Epithelial cell of proximal tubule (primary cell): ENCODE measurements around the gene TMEM144. TPM values are rescaled to one million over a fixed set of nuclear protein-coding genes. Genes with fewer than 3 reads are reported as not detected.

Experiments
- DNase-seq: peaks from one replicate; pipeline ENCODE4 v3.0.0-alpha.2; 2011; ENCODE audit warnings: low read depth
- H3K4me3 ChIP-seq: 2 replicates; pipeline ENCODE4 v1.5.1; 2011; ENCODE audit warnings: low read depth, mild to moderate bottlenecking, low read length
- total RNA-seq: library from RNA; depleted of rRNA; stranded (reverse); fragments of >200 nt; gene quantifications from 2 replicates; pipeline ENCODE4 v1.2.3, GENCODE V29; 2015
- TF ChIP-seq, protein P1 (sequence below): conservative IDR thresholded peaks from 2 replicates; pipeline ENCODE4 v1.5.1; 2012; ENCODE audit warnings: low read depth, mild to moderate bottlenecking, low read length

The TMEM144 gene
- 2.9 and 3.5 TPM in 2 replicates for total RNA-seq

DNA sequence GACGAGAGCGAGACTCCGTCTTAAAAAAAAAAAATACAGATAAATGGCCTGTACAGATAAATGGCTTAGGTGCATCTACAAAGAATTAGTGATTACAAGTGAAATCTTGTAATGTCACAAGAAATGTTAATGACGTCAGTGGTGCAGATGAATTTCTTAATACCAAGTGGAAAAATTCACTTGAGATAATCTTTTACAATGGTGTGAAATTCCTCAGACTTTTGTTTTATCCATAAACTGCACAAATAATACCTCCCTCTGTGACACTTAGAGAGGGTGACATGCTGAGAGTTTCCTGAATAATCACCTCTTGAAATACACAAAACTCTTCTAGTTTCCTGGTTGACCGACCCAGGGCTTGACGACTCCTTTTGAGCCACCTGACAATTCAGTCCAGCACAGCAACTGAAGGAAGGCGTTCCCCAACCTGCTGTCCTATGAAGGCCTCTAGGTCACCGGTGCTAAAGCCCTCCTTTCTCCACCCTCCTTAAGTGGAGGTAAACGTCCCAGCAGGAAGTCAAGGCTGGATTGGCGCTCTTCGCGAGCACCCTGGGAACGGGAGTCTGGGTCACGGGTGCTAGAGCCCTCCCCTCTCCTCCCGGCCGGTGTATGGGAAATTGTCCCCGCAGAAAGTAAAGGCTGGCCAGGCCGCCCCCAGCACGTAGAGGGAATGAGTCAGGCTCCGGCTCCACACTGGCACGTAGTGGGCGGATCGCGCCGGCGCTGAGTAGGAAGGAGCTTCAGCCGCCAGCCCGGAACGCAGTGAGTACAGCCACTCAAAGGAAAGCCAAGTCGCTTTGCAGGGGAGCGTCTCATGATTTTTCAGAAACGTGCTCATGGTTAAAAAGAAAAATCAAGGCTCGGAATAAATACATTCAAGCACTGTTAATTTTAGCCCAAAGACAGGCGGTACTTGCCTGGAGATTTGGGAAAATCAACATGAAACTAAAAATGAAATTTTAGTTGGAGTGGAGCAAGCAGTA, at the start of gene TMEM144:
Gene TMEM144 (plus strand): TSS at position 662 of the 983 bp plus-strand sequence. CDS start 2,182 bp downstream, outside the sequence.
- DNase-seq: peak; percentile 72
- H3K4me3 ChIP-seq: peak within 1 kb of the TSS; percentile 64
- TF ChIP-seq, protein P1, sequence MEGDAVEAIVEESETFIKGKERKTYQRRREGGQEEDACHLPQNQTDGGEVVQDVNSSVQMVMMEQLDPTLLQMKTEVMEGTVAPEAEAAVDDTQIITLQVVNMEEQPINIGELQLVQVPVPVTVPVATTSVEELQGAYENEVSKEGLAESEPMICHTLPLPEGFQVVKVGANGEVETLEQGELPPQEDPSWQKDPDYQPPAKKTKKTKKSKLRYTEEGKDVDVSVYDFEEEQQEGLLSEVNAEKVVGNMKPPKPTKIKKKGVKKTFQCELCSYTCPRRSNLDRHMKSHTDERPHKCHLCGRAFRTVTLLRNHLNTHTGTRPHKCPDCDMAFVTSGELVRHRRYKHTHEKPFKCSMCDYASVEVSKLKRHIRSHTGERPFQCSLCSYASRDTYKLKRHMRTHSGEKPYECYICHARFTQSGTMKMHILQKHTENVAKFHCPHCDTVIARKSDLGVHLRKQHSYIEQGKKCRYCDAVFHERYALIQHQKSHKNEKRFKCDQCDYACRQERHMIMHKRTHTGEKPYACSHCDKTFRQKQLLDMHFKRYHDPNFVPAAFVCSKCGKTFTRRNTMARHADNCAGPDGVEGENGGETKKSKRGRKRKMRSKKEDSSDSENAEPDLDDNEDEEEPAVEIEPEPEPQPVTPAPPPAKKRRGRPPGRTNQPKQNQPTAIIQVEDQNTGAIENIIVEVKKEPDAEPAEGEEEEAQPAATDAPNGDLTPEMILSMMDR: no peak

DNA sequence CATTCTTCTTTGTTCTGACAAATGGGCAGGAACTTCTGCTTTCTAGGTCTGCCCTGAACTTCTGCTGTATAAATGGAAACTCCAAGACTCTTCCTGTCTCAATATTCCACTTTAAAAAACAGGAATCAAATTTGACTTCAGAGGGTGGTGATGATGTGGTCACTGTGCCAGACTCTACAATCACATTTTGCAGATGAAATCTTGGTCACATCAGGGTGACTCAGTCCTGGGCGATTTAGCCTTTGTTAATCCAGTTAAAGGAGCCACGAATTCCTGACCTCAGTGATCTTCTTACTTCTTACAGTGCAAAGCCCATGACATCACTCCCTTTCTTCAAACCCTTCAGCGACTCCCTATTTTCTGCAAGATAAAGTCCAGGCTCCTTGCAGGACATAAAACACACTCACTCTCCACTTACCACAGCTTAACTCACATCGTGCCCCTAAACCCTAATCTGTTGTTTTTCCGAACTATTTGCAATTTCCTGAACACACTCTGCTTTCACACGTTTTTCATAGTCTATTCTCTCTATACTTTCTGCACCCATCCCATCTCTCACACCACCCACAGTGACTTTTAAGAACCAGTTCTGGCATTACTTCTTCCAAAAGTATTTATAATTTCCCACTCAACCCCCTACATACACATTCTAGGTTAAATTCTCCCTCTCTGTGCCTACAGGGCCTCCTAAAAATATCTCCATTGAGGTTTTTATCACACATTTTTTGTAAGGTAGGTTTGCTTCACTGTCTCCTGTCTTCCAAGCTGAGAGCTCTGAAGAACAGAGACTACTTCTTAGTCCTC, 48.5 kb upstream of the TMEM144 start:
- H3K4me3 ChIP-seq: no peak overlapping the region
- TF ChIP-seq, protein P1: no peak
- DNase-seq: peak; percentile 96

DNA sequence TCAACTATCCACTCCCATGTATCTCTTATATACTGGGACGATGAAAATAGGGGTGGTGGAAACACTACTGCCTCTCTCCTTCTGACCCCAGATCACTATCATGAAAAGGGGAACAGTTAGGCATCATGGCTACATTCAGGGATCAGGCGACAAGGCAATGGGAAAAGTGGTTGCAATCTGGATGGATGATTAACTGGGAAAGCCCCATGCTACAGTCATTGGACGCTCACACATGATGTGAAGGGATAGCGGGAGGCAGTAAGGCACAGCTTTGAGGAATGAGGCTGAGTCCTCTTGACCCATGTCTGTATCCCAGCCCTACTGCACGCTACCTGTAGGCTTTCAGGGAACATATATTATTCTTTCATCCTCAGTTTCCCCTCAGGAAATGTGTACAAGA, 47.7 kb upstream of the TMEM144 start:
- DNase-seq: peak; percentile 78
- TF ChIP-seq, protein P1: no peak
- H3K4me3 ChIP-seq: no peak overlapping the region

DNA sequence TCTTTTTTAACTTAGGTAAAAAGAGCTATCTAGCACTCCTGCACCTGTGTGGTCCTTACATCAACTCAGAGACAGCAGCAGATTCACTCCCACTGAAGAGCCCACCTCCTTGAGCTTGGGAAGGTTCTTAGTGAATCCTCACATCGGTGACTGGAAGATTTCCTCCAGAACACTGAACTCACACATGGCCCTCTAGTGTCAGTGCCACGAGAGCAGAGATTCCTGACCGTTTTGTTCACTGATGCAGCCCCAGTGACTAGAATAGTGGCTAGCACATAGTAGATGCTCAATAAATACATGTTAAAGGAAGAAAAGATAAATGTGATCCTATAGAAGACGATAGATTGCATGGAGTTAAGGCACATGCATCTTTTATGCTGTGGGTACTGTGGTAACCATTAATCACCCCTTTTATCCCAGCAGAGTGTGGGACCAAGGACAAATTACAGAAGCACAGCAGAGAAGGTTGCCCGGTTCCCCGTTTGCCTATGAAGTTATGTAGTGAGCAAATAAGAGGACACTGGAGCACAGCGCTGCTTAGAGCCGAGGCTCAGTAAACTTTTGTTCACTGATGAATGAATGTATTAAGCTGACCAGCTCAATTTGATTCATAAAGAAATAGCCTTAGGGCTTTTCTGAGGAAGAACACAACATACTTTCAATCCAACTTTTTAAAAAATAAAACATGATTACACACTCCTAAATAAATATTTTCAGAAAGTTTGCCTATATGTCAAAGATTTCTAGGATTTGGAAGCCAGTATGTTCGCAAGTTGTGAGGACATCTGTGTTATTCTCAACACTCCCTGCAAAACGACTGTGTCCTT, 46.1 kb upstream of the TMEM144 start:
- no peak for DNase-seq
- TF ChIP-seq, protein P1: no peak
- H3K4me3 ChIP-seq: no peak overlapping the region

DNA sequence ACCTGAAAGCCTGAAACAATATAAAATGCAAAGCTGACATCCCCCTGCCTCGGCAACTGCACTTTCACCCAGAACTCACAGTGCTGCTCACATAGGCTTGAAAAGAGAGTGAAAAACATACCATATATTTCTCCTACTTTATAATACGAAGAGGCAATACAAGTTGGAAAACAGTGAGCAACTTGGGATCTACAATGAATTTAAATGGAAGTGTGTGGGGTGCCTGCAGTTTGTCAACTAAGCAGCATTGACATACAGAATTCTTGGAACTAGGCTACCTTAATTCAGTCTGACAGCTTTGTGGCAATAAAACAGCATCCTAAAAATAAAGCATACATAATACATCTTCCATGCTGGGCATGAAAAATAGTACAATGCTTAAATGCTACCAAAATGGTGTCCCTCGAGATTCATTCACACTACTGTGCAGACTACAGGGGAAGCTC, 45.5 kb upstream of the TMEM144 start:
- TF ChIP-seq, protein P1: no peak
- no peak for DNase-seq
- H3K4me3 ChIP-seq: no peak overlapping the region

DNA sequence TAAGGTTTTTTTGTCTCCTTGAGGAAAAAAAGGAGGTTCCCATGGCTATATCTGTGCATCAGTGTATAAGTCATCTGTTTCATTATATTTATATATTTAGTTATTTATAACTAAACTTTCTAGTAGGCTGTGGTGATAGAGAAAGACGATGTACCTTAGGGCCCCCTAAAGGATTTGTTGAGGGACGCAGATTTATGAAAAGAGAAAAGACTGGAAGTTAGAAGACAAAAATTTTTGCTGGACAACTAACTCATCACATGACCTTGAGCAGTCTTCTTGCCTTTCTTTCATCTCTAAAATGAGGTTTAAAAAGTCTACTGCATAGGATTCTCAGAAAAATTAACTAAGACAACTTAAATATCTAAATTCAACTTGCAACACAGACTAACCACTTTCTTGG, 43.6 kb upstream of the TMEM144 start:
- DNase-seq: no peak
- no peak overlapping the region for H3K4me3 ChIP-seq
- TF ChIP-seq, protein P1: no peak
